KBM-7 (cell line): ENCODE results near the gene USP21.

Experiments used
- DNase-seq: peaks from one replicate; pipeline ENCODE4 v3.0.0-alpha.2; 2015
- in situ Hi-C: fragments of 300-500 bp; cut with MboI; formaldehyde crosslinking; loops from 2 replicates; pipeline ENCODE4 v1.14.3; 2020; ENCODE audit warnings: low sequenced_read_pairs, low pct_unique_long_range_greater_than_20kb, mixed read lengths

The USP21 gene

DNA sequence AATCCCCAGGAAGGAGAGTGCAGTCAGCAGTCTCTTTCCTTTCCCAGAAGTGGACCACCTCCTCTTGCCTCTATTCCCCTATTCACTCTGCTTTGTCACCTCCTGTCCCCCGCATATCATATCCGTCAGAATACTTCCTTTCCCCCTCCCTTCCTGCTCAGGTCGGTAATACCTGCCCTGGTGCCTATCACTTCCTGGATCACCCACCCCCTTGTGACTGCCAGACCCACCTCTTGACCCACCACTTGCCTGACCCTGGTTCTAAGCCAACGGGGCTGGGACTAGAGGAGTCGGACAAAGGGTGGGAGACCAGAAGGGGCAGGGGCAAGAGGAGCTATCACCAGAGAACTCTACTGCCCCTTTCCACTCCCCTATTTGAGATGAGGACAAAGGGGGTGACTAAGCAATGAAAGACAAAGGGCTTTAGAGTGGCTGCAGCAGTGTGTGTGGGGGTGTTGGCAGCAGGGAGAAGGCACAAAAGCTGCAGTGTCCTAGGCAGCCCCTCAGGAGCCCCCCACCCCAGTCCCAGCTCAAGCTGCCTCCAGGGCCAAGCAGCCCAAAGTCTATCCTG lies 41.2 kb downstream of the USP21 start:
- DNase-seq, result no peak
- in situ Hi-C loops, result no loop called here

DNA sequence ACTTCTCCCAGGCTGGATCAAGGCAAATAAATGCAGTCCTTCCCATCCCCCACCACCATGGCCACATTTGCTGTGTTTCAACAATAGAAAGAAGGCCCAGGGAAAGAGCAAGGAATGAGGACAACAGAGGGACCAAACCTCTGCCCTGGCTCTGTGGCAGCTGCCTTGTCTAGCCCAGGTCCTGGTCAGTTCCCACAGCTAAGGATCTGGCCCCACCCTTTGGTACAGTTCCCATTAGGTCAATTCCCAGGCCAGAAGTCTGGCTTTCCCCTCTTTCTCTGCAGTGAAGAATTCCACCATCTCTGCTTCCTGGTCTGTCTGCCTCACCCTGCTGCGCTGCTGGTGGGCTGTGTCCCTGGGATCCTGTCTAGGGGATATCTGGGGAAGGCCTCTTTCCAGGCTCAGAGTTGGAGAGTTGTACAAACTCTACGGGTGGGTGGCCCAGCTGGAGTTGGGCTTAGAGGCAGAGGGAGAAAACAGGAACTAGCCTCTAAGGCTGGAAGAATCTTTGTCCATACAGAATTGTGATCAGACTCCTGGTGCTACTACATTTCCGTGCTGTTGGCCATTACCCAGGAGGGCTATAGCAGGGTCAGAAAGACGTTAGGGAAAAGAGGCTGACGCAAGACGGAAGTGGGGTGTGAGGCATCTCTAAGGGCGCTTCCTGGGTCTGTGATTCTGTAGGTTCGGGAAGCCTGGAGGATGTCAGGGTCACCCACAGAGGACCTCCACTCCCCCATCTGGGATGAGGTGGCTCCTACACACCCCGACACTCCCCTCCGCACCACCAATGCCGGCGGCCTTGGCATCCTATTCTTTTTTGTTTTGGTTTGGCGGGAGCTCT lies 41.9 kb downstream of the USP21 start:
- peak; percentile 62 for DNase-seq
- in situ Hi-C loops, result no loop called here

DNA sequence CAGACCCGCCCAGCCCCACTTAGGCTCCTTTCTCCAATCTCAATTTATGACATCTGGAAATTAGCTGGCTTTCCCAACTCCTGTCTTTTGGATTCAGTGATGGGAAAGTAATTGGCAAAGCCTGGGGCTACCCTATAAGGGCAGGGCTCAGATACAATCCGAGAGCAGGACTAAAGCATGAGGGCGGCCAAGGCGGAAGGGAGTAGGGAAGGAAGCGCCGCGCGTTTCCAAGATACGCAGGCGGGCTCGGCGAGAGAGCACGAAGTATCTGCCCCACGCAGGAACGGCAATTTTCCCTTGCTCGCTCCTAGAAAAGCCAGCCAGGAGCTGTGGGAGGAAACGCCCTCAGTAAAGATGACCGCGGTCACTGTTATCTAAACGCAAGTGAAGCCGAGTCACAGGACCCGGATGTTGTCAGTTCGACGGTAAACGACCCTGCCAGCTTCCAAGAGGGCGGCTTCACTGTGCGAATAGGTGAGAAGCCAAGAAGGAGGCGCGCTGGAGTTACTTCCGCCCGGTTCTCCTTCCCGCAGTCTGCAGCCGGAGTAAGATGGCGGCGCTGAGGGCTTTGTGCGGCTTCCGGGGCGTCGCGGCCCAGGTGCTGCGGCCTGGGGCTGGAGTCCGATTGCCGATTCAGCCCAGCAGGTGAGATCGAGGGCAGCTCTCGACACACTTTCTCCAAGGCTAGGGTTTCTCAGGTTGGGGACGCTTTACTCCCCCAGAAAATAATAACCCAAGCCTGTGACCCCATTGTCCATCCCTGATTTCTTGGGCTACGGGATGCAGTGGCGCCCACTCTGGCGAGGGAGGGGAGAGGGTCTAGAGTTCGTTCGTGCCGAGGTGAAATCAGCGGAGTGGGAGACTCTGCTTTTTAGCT lies 42.8 kb downstream of the USP21 start, which contains the start of gene NDUFS2:
NDUFS2 (plus strand) TSS at position 532 of the 877 bp plus-strand sequence; CDS start at position 551, 19 bp downstream.
- in situ Hi-C loops, result no loop called here
- DNase-seq, result peak; percentile 98

DNA sequence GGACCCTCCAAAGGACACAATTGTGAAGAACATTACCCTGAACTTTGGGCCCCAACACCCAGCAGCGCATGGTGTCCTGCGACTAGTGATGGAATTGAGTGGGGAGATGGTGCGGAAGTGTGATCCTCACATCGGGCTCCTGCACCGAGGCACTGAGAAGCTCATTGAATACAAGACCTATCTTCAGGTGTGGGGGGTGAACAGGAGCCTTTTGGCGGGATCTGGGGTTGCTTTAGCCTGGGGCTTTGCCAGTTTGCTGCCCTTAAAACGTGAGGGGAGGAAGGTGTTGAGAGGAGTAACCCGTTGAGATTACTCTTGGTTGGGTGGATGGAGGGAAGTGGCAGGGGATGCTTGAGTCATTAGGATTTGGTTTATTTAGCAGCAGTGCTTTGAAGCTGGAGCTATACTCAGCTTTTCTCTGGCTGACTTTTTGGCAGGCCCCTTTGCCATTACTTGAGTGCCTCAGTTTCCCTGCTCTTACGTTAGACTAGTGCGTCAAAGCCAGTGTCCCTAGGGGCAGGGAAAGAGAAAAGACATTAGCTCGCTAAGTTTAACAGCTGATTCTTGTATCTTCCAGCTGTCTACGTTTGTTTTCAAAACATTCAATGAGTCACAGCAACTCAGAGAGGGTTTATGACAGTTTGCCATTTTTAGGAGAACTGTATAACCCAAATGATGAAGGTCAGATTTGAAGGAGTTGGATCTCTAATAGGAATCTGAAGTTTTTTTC lies 47.3 kb downstream of the USP21 start:
- no peak for DNase-seq
- in situ Hi-C loops, result no loop called here

DNA sequence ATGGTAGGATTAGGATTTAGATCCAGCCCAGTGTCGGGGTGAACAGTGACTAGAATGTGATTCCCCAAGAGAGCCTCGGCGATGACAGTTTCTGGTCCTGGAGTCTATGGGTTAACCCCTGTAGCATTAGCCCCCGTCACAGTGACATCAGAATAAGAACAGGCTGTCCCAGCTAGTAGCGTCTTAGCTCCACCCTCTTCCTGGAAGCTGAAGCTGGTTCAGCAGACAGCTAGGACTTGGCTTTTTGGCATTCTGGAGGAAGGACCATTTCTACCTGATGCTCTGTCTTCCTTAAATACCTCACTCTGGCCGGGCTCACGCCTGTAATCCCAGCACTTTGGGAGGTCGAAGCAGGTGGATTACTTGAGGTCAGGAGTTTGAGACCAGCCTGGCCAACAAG lies 47.9 kb downstream of the USP21 start:
- in situ Hi-C loops, result no loop called here
- no peak for DNase-seq

DNA sequence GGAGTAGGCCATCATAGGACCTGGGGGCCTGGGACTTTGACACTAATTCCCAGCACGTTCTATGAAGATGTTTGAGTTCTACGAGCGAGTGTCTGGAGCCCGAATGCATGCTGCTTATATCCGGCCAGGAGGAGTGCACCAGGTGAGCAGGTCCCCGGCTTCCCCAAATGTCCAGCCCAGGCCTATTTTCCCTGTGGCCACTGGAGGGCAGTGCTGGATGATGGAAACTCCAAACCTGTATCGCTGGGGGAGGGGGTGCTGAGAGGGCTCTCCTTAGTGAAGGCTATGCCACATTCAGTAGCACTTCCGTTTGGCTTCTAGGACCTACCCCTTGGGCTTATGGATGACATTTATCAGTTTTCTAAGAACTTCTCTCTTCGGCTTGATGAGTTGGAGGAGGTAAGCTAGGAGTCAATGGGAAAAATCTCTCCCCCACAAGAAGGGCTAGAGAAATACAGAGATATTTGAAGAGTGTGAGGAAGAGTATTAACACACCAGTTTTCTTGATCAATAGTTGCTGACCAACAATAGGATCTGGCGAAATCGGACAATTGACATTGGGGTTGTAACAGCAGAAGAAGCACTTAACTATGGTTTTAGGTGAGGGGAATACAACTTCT lies 50.6 kb downstream of the USP21 start:
- in situ Hi-C loops, result no loop called here
- DNase-seq, result peak; percentile 84

DNA sequence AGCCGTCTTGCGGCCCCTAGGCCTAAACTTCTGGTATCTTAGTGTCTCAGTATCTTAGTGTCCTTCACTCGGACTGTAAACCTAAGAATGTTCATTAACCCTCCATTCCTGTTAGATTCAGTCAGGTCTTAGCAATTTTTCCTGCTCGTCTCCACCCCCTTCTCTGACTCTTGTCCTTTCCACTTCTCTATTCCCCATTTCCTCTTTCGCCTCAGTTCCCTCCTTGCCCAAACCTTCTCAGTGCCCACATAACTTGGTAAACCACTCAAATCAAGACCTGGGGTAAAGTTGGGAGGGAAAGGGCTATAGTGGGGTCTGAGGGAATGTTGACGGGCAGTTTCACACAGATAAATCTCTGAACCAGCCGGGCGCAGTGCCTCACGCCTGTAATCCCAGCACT lies 55.1 kb downstream of the USP21 start:
- DNase-seq, result peak; percentile 43
- in situ Hi-C loops, result no loop called here

DNA sequence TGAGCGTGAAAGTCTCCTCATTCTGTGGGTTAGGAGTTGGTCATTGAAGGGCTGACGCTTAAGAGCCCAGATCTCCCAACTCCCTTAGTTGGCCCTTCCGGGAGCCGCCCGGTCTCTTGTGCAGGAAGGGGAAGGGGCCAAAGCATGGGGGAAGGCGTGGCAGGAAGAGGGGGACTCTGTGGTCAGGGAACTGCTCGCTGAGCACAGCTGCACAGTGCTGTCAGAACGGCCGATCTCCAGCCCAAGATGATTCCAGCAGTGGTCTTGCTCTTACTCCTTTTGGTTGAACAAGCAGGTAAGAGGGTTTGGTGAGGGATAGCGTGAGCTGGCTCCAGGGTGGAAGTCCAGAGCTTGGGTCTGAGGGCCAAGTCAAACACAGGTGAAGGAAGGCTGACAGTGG lies 55.8 kb downstream of the USP21 start, which contains the start of gene FCER1G:
FCER1G (plus strand) TSS at position 220 of the 400 bp plus-strand sequence; CDS start at position 247, 27 bp downstream.
- DNase-seq, result peak; percentile 72
- in situ Hi-C loops, result no loop called here
